Measurements from ENCODE around the gene UBAC1. TPM values are rescaled to one million over a fixed set of nuclear protein-coding genes. Genes with fewer than 3 reads are reported as not detected.
A peak's percentile ranks its signal among the peaks of the same experiment; 100 is the strongest.

Gene UBAC1
- total and polyA plus RNA-seq, 9 of the 15 experiments (the other 6 are each of a cell fraction or from before 2014, with no cell fraction given), result 94.0 to 399 (median 228) TPM

DNA sequence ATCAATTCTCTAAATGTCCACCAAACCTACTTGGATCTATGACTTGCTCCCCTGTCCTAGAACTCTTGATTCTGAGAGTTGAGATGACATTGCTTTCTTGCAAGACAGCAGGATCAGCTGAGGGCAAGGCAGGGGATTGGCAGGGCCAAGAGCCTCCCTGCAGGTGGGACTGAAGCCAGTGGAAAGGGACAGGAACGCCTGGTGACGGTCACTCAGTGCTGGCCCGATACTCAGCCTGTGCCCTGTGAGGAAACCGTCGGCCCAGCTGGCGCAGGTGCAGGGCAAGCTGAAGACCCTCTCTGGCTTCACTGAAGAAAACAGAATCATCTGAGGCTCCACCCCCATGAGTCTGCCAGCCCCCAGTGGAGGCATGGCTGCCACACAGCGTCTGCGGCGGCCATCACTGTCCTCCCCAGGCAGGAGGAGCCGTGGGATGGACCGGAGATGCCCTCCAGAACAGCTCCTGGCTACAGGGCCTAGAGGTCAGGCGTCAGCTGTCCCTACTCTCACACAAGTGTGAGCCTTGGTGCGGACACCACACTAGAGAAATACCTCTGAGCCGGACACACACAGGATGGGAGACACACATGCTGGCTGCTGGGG, 14.7 kb downstream of the UBAC1 start:
- peaks cover 99% of the 10 kb centered on the region for H3K36me3 ChIP-seq (ENCODE audit: control insufficient read depth, insufficient read depth, low read length)
- H3K4me3 ChIP-seq, result no peak overlapping the region
- peaks cover 32 to 62% of the 10 kb centered on the region in 2 experiments for H3K4me1 ChIP-seq (replicated peaks in 1 of 2; ENCODE audit: control insufficient read depth in 2 of 2, insufficient read depth in 2 of 2, low read length in 2 of 2)
- in situ Hi-C loops (cut with MboI) (no loop called here), intact Hi-C loops (cut with micrococcal nuclease) (no loop called here)
- no peak overlapping the region for H2AFZ ChIP-seq (ENCODE audit: low read depth, low read length)
- DNase-seq (ENCODE audit: extremely low read depth in 1 of 4, low spot score in 3 of 4) (peak in 1 of 4 experiments; percentile 11), FAIRE-seq (no peak), ATAC-seq (no peak)
- H3K9me1 ChIP-seq (ENCODE audit: control insufficient read depth, insufficient read depth, low read length), result no peaks in the 10 kb centered on the region
- POLR2A ChIA-PET, result interaction anchor here (1.9 kb wide), 1 partner anchor 12 kb away, joined by 7 read pairs; no protein-coding TSS in a partner anchor
- no peaks in the 10 kb centered on the region for H3K27me3 ChIP-seq (ENCODE audit: control insufficient read depth in 2 of 2, insufficient read depth in 2 of 2, low read length in 2 of 2)
- WGBS (ENCODE audit: insufficient coverage, low coverage, missing lambda C conversion rate), result 96% methylated on average over 14 of the region's 14 CpGs
- no TSS peak for BruUV-seq (replicated peaks)
- peaks cover 100% of the 10 kb centered on the region for H3K79me2 ChIP-seq (ENCODE audit: control insufficient read depth, insufficient read depth, low read length)
- H3K9ac ChIP-seq (ENCODE audit: insufficient read depth in 1 of 2, low read depth in 2 of 2, low read length in 2 of 2), result peak overlapping the region in 1 of 2 experiments; percentile 31; a peak in 2 of 4 replicates
- CTCF ChIA-PET (ENCODE audit: low intra/inter-chr PET ratio), result no interaction called here
- H4K20me1 ChIP-seq (replicated peaks; ENCODE audit: control insufficient read depth, insufficient read depth, low read length), result peaks cover 39% of the 10 kb centered on the region; the same call in 1 of the 2 replicates
- H3K9me3 ChIP-seq (replicated peaks; ENCODE audit: control insufficient read depth, insufficient read depth, low read depth, low read length), result no peaks in the 10 kb centered on the region
- no peak overlapping the region; the same call in 2 of the 3 replicates for H3K27ac ChIP-seq (ENCODE audit: extremely low read depth, low read depth, low read length)
- H3K4me2 ChIP-seq (ENCODE audit: insufficient read depth, low read length), result no peak overlapping the region
- TF ChIP-seq RBFOX2 (IDR thresholded peaks at IDR 0.05; ENCODE audit: low read depth, low read length) (peak; percentile 56), POLR2G (IDR thresholded peaks at IDR 0.05; ENCODE audit: low read depth, low read length) (peak; percentile 61), KAT8 (IDR thresholded peaks at IDR 0.05; ENCODE audit: low read depth) (no peak), CHCHD3 (CRISPR knock-in tag; IDR thresholded peaks at IDR 0.05) (no peak), SAP30 (IDR thresholded peaks at IDR 0.05; ENCODE audit: borderline replicate concordance, insufficient read depth, low read depth, low read length, poor library complexity, severe bottlenecking) (no peak), ZNF696 (CRISPR knock-in tag; conservative IDR thresholded peaks at IDR 0.05) (no peak), POLR2AphosphoS2 (IDR thresholded peaks at IDR 0.05; ENCODE audit: low read length) (peak; percentile 10; the same call in 1 of the 2 replicates)
- TF ChIP-seq, protein P1, sequence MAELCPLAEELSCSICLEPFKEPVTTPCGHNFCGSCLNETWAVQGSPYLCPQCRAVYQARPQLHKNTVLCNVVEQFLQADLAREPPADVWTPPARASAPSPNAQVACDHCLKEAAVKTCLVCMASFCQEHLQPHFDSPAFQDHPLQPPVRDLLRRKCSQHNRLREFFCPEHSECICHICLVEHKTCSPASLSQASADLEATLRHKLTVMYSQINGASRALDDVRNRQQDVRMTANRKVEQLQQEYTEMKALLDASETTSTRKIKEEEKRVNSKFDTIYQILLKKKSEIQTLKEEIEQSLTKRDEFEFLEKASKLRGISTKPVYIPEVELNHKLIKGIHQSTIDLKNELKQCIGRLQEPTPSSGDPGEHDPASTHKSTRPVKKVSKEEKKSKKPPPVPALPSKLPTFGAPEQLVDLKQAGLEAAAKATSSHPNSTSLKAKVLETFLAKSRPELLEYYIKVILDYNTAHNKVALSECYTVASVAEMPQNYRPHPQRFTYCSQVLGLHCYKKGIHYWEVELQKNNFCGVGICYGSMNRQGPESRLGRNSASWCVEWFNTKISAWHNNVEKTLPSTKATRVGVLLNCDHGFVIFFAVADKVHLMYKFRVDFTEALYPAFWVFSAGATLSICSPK (IDR thresholded peaks at IDR 0.05; ENCODE audit: borderline replicate concordance), result no peak
- TF ChIP-seq, protein P2, sequence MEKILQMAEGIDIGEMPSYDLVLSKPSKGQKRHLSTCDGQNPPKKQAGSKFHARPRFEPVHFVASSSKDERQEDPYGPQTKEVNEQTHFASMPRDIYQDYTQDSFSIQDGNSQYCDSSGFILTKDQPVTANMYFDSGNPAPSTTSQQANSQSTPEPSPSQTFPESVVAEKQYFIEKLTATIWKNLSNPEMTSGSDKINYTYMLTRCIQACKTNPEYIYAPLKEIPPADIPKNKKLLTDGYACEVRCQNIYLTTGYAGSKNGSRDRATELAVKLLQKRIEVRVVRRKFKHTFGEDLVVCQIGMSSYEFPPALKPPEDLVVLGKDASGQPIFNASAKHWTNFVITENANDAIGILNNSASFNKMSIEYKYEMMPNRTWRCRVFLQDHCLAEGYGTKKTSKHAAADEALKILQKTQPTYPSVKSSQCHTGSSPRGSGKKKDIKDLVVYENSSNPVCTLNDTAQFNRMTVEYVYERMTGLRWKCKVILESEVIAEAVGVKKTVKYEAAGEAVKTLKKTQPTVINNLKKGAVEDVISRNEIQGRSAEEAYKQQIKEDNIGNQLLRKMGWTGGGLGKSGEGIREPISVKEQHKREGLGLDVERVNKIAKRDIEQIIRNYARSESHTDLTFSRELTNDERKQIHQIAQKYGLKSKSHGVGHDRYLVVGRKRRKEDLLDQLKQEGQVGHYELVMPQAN (IDR thresholded peaks at IDR 0.05; ENCODE audit: borderline replicate concordance), result no peak
- TF ChIP-seq, protein P3, sequence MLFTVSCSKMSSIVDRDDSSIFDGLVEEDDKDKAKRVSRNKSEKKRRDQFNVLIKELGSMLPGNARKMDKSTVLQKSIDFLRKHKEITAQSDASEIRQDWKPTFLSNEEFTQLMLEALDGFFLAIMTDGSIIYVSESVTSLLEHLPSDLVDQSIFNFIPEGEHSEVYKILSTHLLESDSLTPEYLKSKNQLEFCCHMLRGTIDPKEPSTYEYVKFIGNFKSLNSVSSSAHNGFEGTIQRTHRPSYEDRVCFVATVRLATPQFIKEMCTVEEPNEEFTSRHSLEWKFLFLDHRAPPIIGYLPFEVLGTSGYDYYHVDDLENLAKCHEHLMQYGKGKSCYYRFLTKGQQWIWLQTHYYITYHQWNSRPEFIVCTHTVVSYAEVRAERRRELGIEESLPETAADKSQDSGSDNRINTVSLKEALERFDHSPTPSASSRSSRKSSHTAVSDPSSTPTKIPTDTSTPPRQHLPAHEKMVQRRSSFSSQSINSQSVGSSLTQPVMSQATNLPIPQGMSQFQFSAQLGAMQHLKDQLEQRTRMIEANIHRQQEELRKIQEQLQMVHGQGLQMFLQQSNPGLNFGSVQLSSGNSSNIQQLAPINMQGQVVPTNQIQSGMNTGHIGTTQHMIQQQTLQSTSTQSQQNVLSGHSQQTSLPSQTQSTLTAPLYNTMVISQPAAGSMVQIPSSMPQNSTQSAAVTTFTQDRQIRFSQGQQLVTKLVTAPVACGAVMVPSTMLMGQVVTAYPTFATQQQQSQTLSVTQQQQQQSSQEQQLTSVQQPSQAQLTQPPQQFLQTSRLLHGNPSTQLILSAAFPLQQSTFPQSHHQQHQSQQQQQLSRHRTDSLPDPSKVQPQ (CRISPR knock-in tag; IDR thresholded peaks at IDR 0.05; ENCODE audit: borderline replicate concordance), result no peak
- TF ChIP-seq, protein P4, sequence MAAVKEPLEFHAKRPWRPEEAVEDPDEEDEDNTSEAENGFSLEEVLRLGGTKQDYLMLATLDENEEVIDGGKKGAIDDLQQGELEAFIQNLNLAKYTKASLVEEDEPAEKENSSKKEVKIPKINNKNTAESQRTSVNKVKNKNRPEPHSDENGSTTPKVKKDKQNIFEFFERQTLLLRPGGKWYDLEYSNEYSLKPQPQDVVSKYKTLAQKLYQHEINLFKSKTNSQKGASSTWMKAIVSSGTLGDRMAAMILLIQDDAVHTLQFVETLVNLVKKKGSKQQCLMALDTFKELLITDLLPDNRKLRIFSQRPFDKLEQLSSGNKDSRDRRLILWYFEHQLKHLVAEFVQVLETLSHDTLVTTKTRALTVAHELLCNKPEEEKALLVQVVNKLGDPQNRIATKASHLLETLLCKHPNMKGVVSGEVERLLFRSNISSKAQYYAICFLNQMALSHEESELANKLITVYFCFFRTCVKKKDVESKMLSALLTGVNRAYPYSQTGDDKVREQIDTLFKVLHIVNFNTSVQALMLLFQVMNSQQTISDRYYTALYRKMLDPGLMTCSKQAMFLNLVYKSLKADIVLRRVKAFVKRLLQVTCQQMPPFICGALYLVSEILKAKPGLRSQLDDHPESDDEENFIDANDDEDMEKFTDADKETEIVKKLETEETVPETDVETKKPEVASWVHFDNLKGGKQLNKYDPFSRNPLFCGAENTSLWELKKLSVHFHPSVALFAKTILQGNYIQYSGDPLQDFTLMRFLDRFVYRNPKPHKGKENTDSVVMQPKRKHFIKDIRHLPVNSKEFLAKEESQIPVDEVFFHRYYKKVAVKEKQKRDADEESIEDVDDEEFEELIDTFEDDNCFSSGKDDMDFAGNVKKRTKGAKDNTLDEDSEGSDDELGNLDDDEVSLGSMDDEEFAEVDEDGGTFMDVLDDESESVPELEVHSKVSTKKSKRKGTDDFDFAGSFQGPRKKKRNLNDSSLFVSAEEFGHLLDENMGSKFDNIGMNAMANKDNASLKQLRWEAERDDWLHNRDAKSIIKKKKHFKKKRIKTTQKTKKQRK (IDR thresholded peaks at IDR 0.05; ENCODE audit: borderline replicate concordance, low read depth, low read length), result no peak
